ENCODE data around the gene DSTN. TPM values are rescaled to one million over a fixed set of nuclear protein-coding genes. Genes with fewer than 3 reads are reported as not detected.
A peak's percentile ranks its signal among the peaks of the same experiment; 100 is the strongest.

Gene DSTN
- total and polyA plus RNA-seq, 9 of the 15 experiments (the other 6 are each of a cell fraction or from before 2014, with no cell fraction given) = 25.7 to 88.3 (median 61.0) TPM

GRCh38 chr20:17542993-17543412 lies 26.9 kb upstream of the DSTN start:
- ATAC-seq = no peak
- no peak for DNase-seq (ENCODE audit: extremely low read depth in 1 of 4, low spot score in 3 of 4)
- Histone ChIP-seq H3K36me3 (ENCODE audit: control insufficient read depth, insufficient read depth, low read length) (no peaks in the 10 kb centered on the region), H3K4me2 (ENCODE audit: insufficient read depth, low read length) (no peak overlapping the region), H3K9me3 (replicated peaks; ENCODE audit: control insufficient read depth, insufficient read depth, low read depth, low read length) (no peaks in the 10 kb centered on the region), H2AFZ (ENCODE audit: low read depth, low read length) (no peak overlapping the region), H3K9ac (ENCODE audit: insufficient read depth in 1 of 2, low read depth in 2 of 2, low read length in 2 of 2) (no peak overlapping the region), H3K4me3 (no peak overlapping the region), H3K27me3 (ENCODE audit: control insufficient read depth in 2 of 2, insufficient read depth in 2 of 2, low read length in 2 of 2) (peaks cover 0 to 4% of the 10 kb centered on the region in 2 experiments; a peak in 2 of 5 replicates), H3K9me1 (ENCODE audit: control insufficient read depth, insufficient read depth, low read length) (no peaks in the 10 kb centered on the region), H3K27ac (ENCODE audit: extremely low read depth, low read depth, low read length) (no peak overlapping the region), H3K4me1 (replicated peaks in 1 of 2; ENCODE audit: control insufficient read depth in 2 of 2, insufficient read depth in 2 of 2, low read length in 2 of 2) (no peaks in the 10 kb centered on the region), H4K20me1 (replicated peaks; ENCODE audit: control insufficient read depth, insufficient read depth, low read length) (no peaks in the 10 kb centered on the region), H3K79me2 (ENCODE audit: control insufficient read depth, insufficient read depth, low read length) (no peaks in the 10 kb centered on the region)
- 18% methylated on average over 4 of the region's 4 CpGs for WGBS (ENCODE audit: insufficient coverage, low coverage, missing lambda C conversion rate)
- intact Hi-C loops (cut with micrococcal nuclease) (no loop called here), in situ Hi-C loops (cut with MboI) (loop anchor here (5.0 kb wide), 1 partner anchor 69 kb away; no protein-coding TSS in a partner anchor)
- POLR2A ChIA-PET = no interaction called here
- no TSS peak for BruUV-seq (replicated peaks)
- no peak for TF ChIP-seq FOXJ2 (tag; IDR thresholded peaks at IDR 0.05)
- no peak for TF ChIP-seq CREB1 (IDR thresholded peaks at IDR 0.05)
- TF ChIP-seq CREB1 (CRISPR knock-in tag; IDR thresholded peaks at IDR 0.05) = no peak
- no peak for TF ChIP-seq RHOXF2B (CRISPR knock-in tag; conservative IDR thresholded peaks at IDR 0.05)
- CTCF ChIA-PET (ENCODE audit: low intra/inter-chr PET ratio) = no interaction called here
- FAIRE-seq = no peak

GRCh38 chr20:17543531-17544131 lies 26.2 kb upstream of the DSTN start:
- WGBS (ENCODE audit: insufficient coverage, low coverage, missing lambda C conversion rate) = 38% methylated on average over 5 of the region's 5 CpGs
- CTCF ChIA-PET (ENCODE audit: low intra/inter-chr PET ratio) = no interaction called here

More at GRCh38 chr20:17543531-17544131, 26.2 kb upstream of the DSTN start:
- TF ChIP-seq SPI1 (IDR thresholded peaks at IDR 0.05; ENCODE audit: borderline replicate concordance, low read depth, low read length) = no peak
- no peak for TF ChIP-seq CEBPG (CRISPR knock-in tag; IDR thresholded peaks at IDR 0.05)
- TF ChIP-seq CEBPG (tag; conservative IDR thresholded peaks at IDR 0.05 in 1 of 2, IDR thresholded peaks at IDR 0.05 in 1 of 2) = peak in 1 of 2 experiments; percentile 30; a peak in 1 of 4 replicates
- intact Hi-C loops (cut with micrococcal nuclease) (no loop called here), in situ Hi-C loops (cut with MboI) (loop anchor here (5.0 kb wide), 1 partner anchor 69 kb away; no protein-coding TSS in a partner anchor)
- no peak for DNase-seq (ENCODE audit: extremely low read depth in 1 of 4, low spot score in 3 of 4)
- Histone ChIP-seq H4K20me1 (replicated peaks; ENCODE audit: control insufficient read depth, insufficient read depth, low read length) (no peaks in the 10 kb centered on the region), H2AFZ (ENCODE audit: low read depth, low read length) (no peak overlapping the region), H3K27me3 (ENCODE audit: control insufficient read depth in 2 of 2, insufficient read depth in 2 of 2, low read length in 2 of 2) (peaks cover 0 to 4% of the 10 kb centered on the region in 2 experiments; a peak in 2 of 5 replicates), H3K79me2 (ENCODE audit: control insufficient read depth, insufficient read depth, low read length) (no peaks in the 10 kb centered on the region), H3K4me2 (ENCODE audit: insufficient read depth, low read length) (no peak overlapping the region), H3K9me1 (ENCODE audit: control insufficient read depth, insufficient read depth, low read length) (no peaks in the 10 kb centered on the region), H3K4me1 (replicated peaks in 1 of 2; ENCODE audit: control insufficient read depth in 2 of 2, insufficient read depth in 2 of 2, low read length in 2 of 2) (no peaks in the 10 kb centered on the region), H3K36me3 (ENCODE audit: control insufficient read depth, insufficient read depth, low read length) (no peaks in the 10 kb centered on the region), H3K9ac (ENCODE audit: insufficient read depth in 1 of 2, low read depth in 2 of 2, low read length in 2 of 2) (no peak overlapping the region), H3K4me3 (no peak overlapping the region), H3K9me3 (replicated peaks; ENCODE audit: control insufficient read depth, insufficient read depth, low read depth, low read length) (no peaks in the 10 kb centered on the region), H3K27ac (ENCODE audit: extremely low read depth, low read depth, low read length) (no peak overlapping the region)
- BruUV-seq (replicated peaks) = no TSS peak
- POLR2A ChIA-PET = interaction anchor here (0.6 kb wide), 1 partner anchor 75 kb away, joined by 3 read pairs; no protein-coding TSS in a partner anchor
- ATAC-seq = no peak
- no peak for FAIRE-seq
